GM12874 (cell line): Measurements from ENCODE around the gene HOXD3.

Experiments used
- TF ChIP-seq, protein P1 (sequence below): IDR thresholded peaks from 2 replicates; pipeline ENCODE4 v1.5.1; 2011; ENCODE audit warnings: low read depth, mild to moderate bottlenecking, control low read depth, low read length, moderate library complexity; ENCODE audit not compliant: insufficient read depth

Gene HOXD3

DNA sequence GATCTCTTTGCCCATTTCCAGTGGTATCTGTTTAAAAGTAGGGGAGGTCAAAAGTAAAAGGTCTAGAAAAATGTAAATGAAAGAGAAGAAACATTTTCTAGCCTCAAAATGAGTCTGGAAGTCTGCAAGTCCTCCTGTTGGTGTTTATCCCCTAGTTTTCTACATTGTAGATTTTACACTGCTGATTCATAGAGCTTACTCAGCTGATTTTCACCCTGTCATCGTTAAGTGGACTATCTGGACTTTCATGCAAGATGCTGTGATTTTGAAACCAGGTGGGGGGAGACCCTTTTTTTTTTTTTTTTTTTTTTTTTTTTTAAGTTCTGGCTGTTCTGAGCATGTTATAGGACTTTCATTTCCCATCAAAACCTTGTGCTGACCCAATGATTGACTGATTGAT is 10.3 kb downstream of the HOXD3 start:
- TF ChIP-seq, protein P1, sequence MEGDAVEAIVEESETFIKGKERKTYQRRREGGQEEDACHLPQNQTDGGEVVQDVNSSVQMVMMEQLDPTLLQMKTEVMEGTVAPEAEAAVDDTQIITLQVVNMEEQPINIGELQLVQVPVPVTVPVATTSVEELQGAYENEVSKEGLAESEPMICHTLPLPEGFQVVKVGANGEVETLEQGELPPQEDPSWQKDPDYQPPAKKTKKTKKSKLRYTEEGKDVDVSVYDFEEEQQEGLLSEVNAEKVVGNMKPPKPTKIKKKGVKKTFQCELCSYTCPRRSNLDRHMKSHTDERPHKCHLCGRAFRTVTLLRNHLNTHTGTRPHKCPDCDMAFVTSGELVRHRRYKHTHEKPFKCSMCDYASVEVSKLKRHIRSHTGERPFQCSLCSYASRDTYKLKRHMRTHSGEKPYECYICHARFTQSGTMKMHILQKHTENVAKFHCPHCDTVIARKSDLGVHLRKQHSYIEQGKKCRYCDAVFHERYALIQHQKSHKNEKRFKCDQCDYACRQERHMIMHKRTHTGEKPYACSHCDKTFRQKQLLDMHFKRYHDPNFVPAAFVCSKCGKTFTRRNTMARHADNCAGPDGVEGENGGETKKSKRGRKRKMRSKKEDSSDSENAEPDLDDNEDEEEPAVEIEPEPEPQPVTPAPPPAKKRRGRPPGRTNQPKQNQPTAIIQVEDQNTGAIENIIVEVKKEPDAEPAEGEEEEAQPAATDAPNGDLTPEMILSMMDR = no peak

- TF ChIP-seq, protein P1 = no peak
Measured at GRCh38 chr2:176169181-176169580, 12.1 kb downstream of the HOXD3 start.

GRCh38 chr2:176169711-176170110 is 12.6 kb downstream of the HOXD3 start:
- TF ChIP-seq, protein P1 = no peak

DNA sequence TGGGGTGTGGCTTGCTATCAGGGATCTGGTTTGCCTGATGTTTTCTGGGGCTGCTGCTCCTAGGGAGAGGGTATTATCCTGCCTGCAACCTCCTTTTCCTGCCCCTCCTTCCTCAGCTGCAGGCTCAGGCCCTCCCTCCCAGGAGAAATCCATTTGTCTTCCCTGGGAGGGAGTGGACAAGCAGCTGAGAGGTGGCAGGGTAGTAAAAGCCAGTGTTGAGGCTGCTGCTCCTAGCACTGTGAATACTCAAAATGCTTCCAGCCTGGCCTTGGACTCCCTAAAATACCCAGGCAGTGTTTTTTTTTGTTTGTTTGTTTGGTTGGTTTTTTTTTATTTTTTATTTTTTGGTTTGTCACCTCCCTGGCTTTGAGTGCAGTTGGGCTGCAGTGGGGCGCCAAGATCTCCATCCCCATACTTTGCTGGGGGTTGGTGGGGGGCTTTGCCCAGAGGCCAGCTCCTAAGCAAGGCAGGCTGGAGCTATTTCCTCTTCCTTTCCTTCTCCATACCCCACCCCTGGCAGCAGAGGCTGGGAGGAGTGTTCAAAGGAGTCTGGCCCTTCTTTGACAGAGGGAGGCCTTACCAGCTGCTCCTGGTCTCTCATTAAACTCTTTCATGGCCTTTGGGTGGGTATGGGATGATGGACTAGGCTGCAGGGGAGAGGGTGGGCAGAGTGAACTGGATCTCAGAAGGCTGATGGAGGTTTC is 13.6 kb downstream of the HOXD3 start:
- TF ChIP-seq, protein P1 = no peak

GRCh38 chr2:176171351-176172006 is 14.4 kb downstream of the HOXD3 start:
- TF ChIP-seq, protein P1 = no peak

GRCh38 chr2:176172007-176172894 is 15.1 kb downstream of the HOXD3 start:
- TF ChIP-seq, protein P1 = no peak
